Fibroblast of mammary gland (primary cell): ENCODE results near the gene SLC2A1.

Source experiments
- DNase-seq: peaks from one replicate; pipeline ENCODE4 v3.0.0-alpha.2; 2010; ENCODE audit warnings: low read depth
- H3K4me3 ChIP-seq: 2 replicates; pipeline ENCODE4 v1.5.1; 2011; ENCODE audit warnings: low read depth, mild to moderate bottlenecking, low read length, moderate library complexity; ENCODE audit not compliant: control insufficient read depth
- CTCF ChIP-seq: conservative IDR thresholded peaks from 2 replicates; pipeline ENCODE4 v1.5.1; 2011; ENCODE audit warnings: low read depth, low read length, inconsistent platforms; ENCODE audit not compliant: control insufficient read depth, insufficient read depth

The SLC2A1 gene

GRCh38 chr1:42891465-42892138, 67.1 kb downstream of the SLC2A1 start:
- TF ChIP-seq CTCF = no peak
- H3K4me3 ChIP-seq = no peak overlapping the region
- no peak for DNase-seq

- TF ChIP-seq CTCF = no peak
- DNase-seq = no peak
- H3K4me3 ChIP-seq = no peak overlapping the region
Observed at GRCh38 chr1:42889264-42889663, 69.4 kb downstream of the SLC2A1 start.

- TF ChIP-seq CTCF = no peak
- no peak for DNase-seq
- H3K4me3 ChIP-seq = no peak overlapping the region
Observed at GRCh38 chr1:42888013-42888633, 70.5 kb downstream of the SLC2A1 start.

- no peak for TF ChIP-seq CTCF
- no peak for DNase-seq
Observed at GRCh38 chr1:42887366-42887765, 71.3 kb downstream of the SLC2A1 start.

GRCh38 chr1:42886800-42887199, 71.9 kb downstream of the SLC2A1 start:
- DNase-seq = no peak
- no peak for TF ChIP-seq CTCF
- no peak overlapping the region for H3K4me3 ChIP-seq

More at GRCh38 chr1:42887366-42887765, 71.3 kb downstream of the SLC2A1 start:
- H3K4me3 ChIP-seq = no peak overlapping the region

- no peak for TF ChIP-seq CTCF
- DNase-seq = no peak
- no peak overlapping the region for H3K4me3 ChIP-seq
Observed at GRCh38 chr1:42886046-42886739, 72.5 kb downstream of the SLC2A1 start.
